Measurements from ENCODE around the gene JAZF1.

The JAZF1 gene

DNA sequence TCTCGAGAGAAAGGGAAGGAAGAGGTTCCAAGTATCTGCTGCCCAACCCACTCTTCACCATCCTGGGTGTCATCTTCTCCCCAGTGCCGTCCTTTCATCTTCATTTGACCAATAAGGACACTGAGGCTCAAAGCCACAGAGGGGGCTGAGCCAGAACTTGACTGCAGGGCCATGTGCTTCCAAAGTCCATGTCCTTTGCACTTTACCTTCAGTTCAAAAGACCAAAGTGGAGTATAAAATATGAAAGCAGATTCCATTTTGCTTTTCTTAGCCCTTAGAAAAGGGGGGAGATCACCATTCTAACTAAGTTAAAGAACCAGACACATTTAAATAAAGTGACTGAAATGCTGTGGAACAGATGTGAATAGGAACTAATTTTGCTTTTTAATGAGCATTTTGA, 56.2 kb downstream of the JAZF1 start:
- TF ChIP-seq SPI1 (IDR thresholded peaks at IDR 0.05; ENCODE audit: borderline replicate concordance, low read depth) (no peak), GABPA (IDR thresholded peaks at IDR 0.05; ENCODE audit: low read depth) (no peak), POLR2AphosphoS5 (IDR thresholded peaks at IDR 0.05; ENCODE audit: low read depth) (no peak)
- TF ChIP-seq, protein P1, sequence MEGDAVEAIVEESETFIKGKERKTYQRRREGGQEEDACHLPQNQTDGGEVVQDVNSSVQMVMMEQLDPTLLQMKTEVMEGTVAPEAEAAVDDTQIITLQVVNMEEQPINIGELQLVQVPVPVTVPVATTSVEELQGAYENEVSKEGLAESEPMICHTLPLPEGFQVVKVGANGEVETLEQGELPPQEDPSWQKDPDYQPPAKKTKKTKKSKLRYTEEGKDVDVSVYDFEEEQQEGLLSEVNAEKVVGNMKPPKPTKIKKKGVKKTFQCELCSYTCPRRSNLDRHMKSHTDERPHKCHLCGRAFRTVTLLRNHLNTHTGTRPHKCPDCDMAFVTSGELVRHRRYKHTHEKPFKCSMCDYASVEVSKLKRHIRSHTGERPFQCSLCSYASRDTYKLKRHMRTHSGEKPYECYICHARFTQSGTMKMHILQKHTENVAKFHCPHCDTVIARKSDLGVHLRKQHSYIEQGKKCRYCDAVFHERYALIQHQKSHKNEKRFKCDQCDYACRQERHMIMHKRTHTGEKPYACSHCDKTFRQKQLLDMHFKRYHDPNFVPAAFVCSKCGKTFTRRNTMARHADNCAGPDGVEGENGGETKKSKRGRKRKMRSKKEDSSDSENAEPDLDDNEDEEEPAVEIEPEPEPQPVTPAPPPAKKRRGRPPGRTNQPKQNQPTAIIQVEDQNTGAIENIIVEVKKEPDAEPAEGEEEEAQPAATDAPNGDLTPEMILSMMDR (IDR thresholded peaks at IDR 0.05; ENCODE audit: insufficient read depth, low read length) = no peak
- TF ChIP-seq, protein P2, sequence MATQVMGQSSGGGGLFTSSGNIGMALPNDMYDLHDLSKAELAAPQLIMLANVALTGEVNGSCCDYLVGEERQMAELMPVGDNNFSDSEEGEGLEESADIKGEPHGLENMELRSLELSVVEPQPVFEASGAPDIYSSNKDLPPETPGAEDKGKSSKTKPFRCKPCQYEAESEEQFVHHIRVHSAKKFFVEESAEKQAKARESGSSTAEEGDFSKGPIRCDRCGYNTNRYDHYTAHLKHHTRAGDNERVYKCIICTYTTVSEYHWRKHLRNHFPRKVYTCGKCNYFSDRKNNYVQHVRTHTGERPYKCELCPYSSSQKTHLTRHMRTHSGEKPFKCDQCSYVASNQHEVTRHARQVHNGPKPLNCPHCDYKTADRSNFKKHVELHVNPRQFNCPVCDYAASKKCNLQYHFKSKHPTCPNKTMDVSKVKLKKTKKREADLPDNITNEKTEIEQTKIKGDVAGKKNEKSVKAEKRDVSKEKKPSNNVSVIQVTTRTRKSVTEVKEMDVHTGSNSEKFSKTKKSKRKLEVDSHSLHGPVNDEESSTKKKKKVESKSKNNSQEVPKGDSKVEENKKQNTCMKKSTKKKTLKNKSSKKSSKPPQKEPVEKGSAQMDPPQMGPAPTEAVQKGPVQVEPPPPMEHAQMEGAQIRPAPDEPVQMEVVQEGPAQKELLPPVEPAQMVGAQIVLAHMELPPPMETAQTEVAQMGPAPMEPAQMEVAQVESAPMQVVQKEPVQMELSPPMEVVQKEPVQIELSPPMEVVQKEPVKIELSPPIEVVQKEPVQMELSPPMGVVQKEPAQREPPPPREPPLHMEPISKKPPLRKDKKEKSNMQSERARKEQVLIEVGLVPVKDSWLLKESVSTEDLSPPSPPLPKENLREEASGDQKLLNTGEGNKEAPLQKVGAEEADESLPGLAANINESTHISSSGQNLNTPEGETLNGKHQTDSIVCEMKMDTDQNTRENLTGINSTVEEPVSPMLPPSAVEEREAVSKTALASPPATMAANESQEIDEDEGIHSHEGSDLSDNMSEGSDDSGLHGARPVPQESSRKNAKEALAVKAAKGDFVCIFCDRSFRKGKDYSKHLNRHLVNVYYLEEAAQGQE (IDR thresholded peaks at IDR 0.05; ENCODE audit: insufficient replicate concordance, low read depth) = no peak
- Histone ChIP-seq H3K27me3 (ENCODE audit: insufficient read depth, poor library complexity, severe bottlenecking) (no peaks in the 10 kb centered on the region), H3K27ac (replicated peaks) (no peak overlapping the region), H3K4me3 (replicated peaks; ENCODE audit: insufficient read depth, low read length) (no peak overlapping the region)
- DNase-seq (ENCODE audit: low read depth in 1 of 2, low spot score in 1 of 2) = no peak

GRCh38 chr7:28123752-28124151, 56.8 kb downstream of the JAZF1 start:
- Histone ChIP-seq H3K27ac (replicated peaks) (no peak overlapping the region), H3K4me3 (replicated peaks; ENCODE audit: insufficient read depth, low read length) (no peak overlapping the region), H3K27me3 (ENCODE audit: insufficient read depth, poor library complexity, severe bottlenecking) (no peaks in the 10 kb centered on the region)
- DNase-seq (ENCODE audit: low read depth in 1 of 2, low spot score in 1 of 2) = no peak
- no peak for TF ChIP-seq SPI1 (IDR thresholded peaks at IDR 0.05; ENCODE audit: borderline replicate concordance, low read depth)
- TF ChIP-seq, protein P2 (IDR thresholded peaks at IDR 0.05; ENCODE audit: insufficient replicate concordance, low read depth) = no peak
- TF ChIP-seq POLR2AphosphoS5 (IDR thresholded peaks at IDR 0.05; ENCODE audit: low read depth) = no peak
- TF ChIP-seq, protein P1 (IDR thresholded peaks at IDR 0.05; ENCODE audit: insufficient read depth, low read length) = no peak
- no peak for TF ChIP-seq GABPA (IDR thresholded peaks at IDR 0.05; ENCODE audit: low read depth)

- Histone ChIP-seq H3K4me3 (replicated peaks; ENCODE audit: insufficient read depth, low read length) (no peak overlapping the region), H3K27me3 (ENCODE audit: insufficient read depth, poor library complexity, severe bottlenecking) (no peaks in the 10 kb centered on the region), H3K27ac (replicated peaks) (no peak overlapping the region)
- TF ChIP-seq POLR2AphosphoS5 (IDR thresholded peaks at IDR 0.05; ENCODE audit: low read depth) = no peak
- TF ChIP-seq, protein P2 (IDR thresholded peaks at IDR 0.05; ENCODE audit: insufficient replicate concordance, low read depth) = no peak
- no peak for DNase-seq (ENCODE audit: low read depth in 1 of 2, low spot score in 1 of 2)
These were observed 59.1 kb downstream of the JAZF1 start for GRCh38 chr7:28121496-28121895.

GRCh38 chr7:28116041-28116440, 64.6 kb downstream of the JAZF1 start:
- H3K27ac ChIP-seq (replicated peaks) = no peak overlapping the region
- H3K27me3 ChIP-seq (ENCODE audit: insufficient read depth, poor library complexity, severe bottlenecking) = no peaks in the 10 kb centered on the region
- DNase-seq (ENCODE audit: low read depth in 1 of 2, low spot score in 1 of 2) = no peak
- no peak for TF ChIP-seq POLR2AphosphoS5 (IDR thresholded peaks at IDR 0.05; ENCODE audit: low read depth)
- TF ChIP-seq GABPA (IDR thresholded peaks at IDR 0.05; ENCODE audit: low read depth) = no peak
- TF ChIP-seq, protein P1 (IDR thresholded peaks at IDR 0.05; ENCODE audit: insufficient read depth, low read length) = no peak
- no peak for TF ChIP-seq SPI1 (IDR thresholded peaks at IDR 0.05; ENCODE audit: borderline replicate concordance, low read depth)
- TF ChIP-seq, protein P2 (IDR thresholded peaks at IDR 0.05; ENCODE audit: insufficient replicate concordance, low read depth) = no peak
- no peak overlapping the region for H3K4me3 ChIP-seq (replicated peaks; ENCODE audit: insufficient read depth, low read length)

All from HL-60 (cell line).